Loucy (cell line): ENCODE data around the gene MNS1.
"Not testable (repeated sequence)": the region's sequence is repeated elsewhere in the genome, so short reads cannot be mapped to it uniquely, and the experiment has no call there.

ENCODE experiments used
- CTCF ChIP-seq: fragments of 200-600 bp; sonication (generic); conservative IDR thresholded peaks from 2 replicates; pipeline ENCODE4 v1.5.1; 2014; ENCODE audit warnings: mild to moderate bottlenecking, antibody characterized with exemption, low read length
- EZH2phosphoT487 ChIP-seq: fragments of 200-600 bp; IDR thresholded peaks from 2 replicates; pipeline ENCODE4 v1.6.1; 2018; ENCODE audit warnings: antibody characterized with exemption, mild to moderate bottlenecking, moderate library complexity, borderline replicate concordance

- not testable (repeated sequence) for TF ChIP-seq CTCF, EZH2phosphoT487
These were observed 67.6 kb downstream of the MNS1 start for GRCh38 chr15:56397325-56397724.
